NCI-H1105 (cell line): ENCODE measurements around the gene MLXIP.

ENCODE experiments used
- DNase-seq: peaks from one replicate; lab custom pipeline; 2025; lab: John Stamatoyannopoulos, UW

Gene MLXIP

DNA sequence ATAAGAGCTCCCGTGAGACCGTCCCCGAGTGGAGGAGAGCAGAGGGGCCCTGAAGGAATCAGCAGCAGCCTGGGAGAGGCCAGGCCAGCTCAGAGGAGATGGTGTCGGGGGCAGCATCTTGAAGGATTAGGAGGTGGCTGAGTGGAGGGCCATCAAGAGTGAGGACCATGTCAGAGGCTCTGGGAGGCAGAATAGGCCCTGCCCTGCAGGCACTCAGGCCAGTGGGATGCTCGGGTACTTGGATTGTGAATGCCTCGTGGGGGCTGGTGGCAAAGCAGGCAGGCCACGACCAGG, 47.7 kb downstream of the MLXIP start:
- DNase-seq = no peak

DNA sequence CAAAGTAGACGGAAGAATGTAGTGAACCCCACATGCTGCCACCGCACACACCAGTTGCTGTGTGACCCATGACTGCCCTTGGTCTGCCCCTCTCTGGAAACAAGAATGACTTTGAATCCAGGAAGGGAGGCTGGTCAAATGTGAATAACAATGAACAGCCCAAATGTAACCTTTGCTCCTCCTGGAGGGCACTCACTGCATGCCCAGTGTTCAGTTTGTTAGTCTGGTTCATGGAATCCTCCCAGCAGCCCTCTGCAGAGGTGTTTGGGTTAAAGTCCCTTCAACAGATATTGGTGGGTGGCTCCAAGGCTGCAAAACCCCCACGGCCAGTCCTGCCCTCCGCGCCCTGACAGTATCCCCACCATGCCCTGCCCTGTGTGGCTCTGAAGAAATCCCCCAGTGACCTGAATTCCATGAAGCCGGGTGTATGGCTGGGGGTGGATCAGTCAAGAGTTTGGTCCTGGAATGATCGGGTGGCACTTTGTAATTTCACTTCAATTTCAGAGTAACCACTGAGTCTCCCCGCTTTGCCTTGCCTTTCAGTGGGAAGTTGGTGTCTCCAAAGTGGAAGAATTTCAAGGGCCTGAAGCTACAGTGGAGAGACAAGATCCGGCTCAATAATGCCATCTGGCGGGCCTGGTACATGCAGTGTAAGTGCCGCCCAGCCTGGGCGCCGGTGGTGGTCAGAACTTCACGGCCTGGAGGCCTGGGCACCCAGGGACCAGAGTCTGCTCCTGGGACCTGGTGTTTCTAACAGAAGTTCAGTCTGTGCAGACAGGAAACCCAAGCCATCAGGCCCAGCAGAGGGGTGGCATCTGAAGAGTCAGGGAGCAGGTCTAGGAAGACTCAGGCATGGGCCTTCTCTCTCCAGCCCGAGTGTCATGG, 48.4 kb downstream of the MLXIP start:
- DNase-seq = no peak

DNA sequence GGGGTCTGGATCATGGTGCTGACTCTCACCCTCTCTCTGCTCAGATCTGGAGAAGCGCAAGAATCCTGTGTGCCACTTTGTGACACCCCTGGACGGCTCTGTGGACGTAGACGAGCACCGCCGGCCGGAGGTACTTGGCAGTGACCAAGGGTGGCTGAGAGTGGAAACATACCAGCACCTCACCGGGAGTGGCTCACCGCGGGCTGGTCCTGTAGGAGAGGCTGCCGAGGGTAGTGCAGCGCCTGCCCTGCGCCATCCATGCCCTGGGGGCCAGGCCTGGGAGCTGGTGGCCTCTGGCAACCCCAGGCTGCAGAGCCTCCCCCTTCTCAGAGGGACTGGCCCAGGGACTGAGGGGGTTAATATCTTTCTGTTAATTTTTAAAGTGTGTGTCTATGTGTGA, 49.3 kb downstream of the MLXIP start:
- no peak for DNase-seq

DNA sequence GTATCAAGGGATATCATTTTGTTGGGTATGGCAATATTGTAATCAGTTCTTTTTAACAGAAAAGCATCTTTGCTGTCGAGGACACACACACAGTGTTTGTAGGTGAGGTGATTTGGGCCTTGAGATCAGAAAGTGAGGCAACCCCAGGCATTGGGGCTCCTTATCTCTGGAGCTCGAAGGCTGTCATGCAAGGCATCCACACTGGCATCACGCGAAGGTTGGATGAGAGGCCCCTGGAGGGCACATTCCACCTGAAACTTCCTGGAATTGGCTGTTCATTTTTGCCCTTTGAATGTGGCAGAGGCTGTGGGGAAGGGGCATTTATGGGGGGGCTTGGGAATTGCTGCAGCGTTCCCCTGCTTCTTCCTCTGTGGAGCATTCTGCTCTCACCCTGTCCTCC, 49.9 kb downstream of the MLXIP start:
- no peak for DNase-seq

DNA sequence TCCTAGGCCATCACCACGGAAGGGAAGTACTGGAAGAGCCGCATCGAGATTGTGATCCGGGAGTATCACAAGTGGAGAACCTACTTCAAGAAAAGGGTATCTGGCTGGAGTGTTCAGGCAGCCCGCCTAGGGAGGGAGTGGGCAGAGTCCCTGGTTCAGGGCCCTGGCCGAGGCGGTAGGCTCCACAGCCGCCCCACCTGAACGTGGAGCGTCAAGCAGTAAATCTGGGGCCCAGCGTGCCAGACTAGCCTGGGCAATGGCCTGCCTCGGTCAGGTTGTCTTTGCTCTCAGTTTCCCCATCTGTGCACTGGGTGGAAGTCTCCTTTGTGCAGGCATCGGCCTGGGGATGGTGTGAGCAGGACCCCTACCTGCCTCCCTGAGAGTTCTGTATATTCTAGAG, 50.6 kb downstream of the MLXIP start:
- DNase-seq = no peak

DNA sequence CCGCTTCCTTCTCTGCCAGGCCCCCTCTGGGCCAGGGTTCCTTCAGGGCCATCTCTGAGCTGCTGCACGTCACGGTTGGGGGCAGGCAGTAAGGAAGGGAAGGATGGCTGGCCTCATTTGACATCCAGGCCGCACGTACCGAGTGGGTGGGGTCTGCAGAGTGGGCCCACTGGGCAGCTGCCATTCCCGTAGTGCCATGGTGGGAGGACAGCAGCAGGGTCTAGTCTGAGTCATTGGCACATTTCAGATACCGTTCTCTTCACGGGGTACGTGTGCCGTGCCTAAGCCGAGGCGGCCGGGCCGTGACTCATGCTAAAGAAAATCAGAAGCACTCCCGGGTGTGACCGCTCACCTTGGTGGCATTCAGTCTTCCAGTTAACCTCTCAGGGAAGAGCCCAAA, 51.6 kb downstream of the MLXIP start:
- DNase-seq = no peak

DNA sequence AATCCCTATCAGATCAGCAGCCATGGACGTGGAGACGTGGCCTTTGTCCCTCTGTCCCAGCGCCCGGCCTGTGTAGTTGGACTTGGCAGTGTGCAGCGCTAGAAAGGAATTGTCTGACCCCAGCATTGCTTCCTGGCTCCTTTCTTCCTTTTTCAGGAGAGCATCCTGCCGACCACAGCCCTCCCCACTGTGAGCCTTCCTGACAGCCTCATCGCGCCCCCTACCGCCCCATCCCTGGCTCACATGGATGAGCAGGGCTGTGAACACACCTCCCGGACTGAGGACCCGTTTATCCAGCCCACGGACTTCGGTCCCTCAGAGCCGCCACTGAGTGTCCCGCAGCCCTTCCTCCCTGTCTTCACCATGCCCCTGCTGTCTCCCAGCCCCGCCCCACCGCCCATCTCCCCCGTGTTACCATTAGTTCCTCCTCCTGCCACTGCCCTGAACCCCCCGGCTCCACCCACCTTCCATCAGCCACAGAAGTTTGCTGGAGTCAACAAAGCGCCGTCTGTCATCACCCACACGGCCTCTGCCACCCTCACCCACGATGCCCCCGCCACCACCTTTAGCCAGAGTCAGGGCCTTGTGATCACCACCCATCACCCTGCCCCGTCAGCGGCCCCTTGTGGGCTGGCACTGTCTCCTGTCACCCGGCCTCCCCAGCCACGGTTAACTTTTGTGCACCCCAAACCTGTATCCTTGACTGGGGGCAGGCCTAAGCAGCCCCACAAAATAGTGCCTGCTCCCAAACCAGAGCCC, 54.8 kb downstream of the MLXIP start:
- no peak for DNase-seq

DNA sequence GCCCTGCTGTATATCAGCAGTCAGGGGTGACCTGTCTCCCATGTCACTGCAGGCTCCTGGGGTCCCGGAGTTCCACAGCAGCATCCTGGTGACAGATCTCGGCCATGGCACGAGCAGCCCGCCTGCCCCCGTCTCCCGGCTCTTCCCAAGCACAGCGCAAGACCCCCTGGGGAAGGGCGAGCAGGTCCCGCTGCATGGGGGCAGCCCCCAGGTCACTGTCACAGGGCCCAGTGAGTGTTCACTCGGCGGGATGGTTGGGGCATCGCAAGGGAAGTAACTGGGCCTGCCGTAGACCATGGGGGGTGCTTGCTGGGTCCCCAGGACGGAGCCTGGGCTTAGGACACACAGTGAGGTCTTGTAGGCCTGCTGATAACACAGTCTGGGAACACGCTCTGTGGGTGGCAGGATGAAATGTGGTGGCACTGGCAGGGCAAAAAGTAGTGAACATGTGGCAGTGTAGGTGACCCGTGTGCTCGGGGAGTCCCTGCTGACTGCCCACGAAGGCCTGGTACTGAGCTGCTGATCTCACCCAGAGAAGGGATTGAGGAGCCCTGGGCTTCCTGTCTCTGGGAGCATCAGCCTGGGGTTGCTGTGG, 57.0 kb downstream of the MLXIP start:
- no peak for DNase-seq

DNA sequence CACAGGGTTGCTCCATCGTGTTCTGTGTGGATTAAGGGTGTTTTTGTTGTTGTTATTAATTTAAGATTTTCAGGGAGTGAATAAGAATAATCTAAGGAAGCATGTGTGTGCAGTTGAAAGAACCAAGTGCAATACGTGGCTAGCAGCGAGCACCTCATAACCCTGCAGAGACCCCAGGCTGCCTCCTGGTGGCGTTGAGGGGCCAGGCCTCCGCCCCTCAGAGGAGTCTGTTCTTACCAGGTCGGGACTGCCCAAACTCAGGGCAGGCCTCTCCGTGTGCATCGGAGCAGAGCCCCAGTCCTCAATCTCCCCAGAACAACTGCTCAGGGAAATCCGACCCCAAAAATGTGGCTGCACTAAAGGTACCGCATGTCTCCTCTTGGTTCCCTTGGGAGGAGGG, 58.7 kb downstream of the MLXIP start:
- no peak for DNase-seq

DNA sequence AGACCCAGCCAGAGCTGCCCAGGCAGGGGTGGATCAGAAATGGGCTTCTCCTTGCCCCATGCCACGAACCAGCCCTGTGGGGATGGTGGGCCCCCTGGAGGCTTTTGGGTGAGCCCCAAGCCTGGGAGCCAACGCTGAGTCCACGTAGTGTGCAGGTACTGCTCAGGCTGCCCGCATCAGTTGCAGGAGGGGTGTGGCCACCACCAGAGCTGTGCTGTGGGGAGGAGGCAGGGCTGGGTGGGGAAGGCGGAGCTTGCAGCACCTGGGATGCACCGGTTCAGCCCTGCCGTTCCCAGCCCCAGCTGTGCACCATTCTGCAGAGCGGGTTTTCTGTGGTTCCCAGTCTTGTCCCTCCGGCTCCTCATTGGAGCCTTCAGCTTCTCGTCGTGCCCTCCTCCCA, 59.1 kb downstream of the MLXIP start:
- no peak for DNase-seq

DNA sequence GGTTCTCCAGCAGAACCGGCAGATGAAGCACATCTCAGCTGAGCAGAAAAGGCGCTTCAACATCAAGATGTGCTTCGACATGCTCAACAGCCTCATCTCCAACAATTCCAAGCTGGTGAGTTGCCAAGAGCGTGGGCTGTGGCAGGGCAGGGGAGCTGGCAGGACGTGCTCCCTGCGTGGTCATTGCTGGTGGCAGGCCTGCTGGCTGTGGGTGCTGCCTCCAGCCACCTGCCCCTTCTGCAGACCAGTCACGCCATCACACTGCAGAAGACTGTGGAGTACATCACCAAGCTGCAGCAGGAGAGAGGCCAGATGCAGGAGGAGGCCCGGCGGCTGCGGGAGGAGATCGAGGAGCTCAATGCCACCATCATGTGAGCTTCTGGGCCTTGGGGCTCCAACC, 59.6 kb downstream of the MLXIP start:
- no peak for DNase-seq

DNA sequence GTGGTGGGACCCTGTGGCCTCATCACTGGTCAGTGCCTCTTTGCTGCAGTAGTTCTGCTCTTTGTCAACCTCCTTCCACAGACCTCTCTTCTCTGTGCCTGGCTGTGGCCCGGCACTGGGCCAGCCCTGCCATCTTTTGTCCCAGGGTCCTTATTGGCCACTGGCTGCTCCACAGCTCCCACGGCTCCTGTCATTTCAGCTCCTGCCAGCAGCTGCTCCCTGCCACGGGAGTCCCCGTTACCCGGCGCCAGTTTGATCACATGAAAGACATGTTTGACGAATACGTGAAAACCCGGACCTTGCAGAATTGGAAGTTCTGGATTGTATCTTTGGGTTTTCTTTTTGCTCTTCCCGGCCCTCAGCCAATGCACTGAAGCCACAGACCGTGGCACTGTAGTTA, 60.1 kb downstream of the MLXIP start:
- no peak for DNase-seq

DNA sequence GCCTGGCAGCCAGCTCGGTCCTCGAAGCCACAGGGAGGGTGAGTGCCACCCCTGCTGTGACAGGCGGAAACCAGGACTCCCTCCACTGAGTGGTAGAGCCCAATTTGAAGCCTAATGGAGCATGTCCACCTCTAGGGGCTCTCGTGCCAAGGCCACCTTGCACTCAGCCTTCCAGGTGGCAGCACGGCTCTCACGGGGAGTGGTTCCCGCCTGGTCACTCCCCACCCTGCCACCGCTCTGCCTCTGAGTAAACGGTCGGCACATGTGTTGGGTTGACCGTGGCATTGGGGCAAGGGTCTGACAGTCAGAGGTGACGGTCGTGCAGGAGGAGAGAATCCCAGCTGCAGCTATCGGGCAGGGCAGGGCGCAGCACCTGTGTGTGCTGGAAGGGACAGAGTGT, 60.7 kb downstream of the MLXIP start:
- DNase-seq = no peak

DNA sequence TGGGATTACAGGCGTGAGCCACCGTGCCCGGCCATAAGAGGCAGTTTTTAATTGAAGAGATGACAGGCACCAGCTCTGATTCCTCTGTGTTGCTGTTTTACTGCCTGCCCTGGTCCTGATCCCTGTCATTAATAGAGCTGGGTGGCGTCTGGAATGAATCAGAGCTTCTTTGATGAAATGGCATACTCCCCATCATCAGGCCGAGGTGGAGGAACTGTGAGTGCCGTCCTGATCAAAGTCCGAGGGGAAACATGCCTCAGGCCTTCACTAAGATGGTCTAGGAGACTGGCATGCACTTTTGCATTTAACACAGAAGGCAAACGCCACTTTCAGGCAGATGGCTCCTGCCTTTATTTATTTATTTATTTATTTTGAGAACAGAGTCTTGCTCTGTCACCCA, 61.4 kb downstream of the MLXIP start:
- no peak for DNase-seq

DNA sequence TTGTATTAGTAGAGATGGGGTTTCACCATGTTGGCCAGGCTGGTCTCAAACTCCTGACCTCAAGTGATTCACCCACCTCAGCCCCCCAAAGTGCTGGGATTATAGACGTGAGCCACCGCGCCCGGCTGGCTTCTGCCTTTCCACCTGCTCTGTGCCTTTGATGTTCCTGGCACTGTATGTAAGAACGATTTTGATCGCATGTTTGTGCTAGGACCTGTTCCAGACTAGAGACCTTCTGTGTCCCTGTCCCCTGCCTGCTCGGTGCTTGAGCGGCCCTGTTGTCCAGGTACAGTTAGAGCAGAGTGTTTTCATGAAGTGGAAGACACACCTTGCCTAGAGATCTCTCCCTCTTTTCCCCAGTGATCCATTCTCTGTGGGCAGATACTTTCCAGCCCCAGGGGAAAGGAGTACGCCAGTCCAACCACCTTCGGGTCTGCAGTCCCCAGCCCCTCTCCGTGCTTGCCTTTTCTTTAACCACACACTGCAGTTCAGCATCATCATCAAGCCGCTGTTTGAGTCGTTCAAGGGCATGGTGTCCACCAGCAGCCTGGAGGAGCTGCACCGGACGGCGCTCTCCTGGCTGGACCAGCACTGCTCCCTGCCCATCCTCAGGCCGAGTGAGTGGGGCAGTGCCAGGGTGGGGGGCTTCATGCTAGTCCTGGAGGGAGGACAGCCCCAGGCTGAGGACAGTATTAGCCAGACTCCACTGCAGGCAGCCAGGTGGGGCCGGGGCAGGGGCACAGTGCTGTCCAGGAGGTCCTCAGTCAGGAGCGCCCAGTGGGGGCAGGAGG, 62.1 kb downstream of the MLXIP start:
- no peak for DNase-seq

DNA sequence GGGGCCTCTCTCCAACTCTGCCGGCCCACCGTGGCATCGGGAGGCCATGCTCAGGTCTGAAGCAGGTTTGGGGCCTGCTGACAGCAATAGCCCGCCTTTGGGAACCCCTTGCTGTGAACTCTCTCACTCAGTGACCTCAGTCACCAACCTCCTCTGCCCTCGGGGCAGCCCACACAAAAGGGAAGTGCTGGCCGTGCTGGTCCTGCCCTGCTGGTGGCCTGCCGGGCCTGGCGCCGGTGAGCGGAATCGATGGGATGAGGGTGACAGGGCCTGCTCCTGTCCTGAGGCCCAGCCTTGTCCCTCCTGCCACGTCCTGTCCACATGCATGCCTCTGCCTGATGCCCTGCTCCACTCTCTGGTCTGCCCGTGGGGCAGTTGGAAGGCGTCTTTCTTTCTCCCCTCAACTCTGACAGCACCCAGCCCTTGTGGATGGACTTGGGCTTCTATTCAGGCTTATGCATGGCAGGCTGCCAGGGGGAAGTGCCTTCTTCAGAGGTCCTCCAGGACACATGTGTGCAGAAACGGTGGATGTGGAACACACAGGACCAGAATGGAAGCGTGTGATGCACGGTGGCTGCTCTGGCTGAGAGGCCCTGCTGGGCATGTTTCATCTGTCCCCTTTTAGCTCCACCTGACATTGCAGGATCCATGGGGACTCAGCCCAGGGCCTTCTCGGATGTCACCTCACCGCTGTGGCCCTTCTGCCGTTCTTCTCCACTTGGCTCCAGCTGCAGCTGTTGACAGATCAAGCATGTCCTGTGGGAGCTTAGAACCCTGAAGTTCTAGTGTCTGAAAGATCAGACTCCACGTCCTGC, 63.6 kb downstream of the MLXIP start:
- DNase-seq = no peak

DNA sequence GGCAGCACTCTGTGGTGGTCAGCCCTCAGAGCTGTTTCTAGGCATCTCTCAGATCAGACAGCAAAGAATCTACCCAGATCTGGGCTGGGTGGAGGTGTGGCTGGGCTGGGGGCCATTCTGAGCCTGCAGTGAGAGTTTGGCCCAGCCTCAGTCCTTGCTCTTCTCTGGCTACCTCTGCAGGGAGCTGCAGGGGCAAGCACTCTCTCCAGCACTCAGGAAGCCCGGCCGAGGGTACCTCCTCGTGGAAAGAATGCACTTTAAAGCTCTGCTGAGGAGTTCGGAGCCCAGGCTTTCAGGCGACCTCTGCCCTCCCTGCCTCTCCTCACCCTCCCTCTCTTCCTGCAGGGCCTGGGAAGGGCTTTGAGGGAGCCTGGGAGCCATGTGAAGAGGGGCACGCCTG, 64.3 kb downstream of the MLXIP start:
- no peak for DNase-seq

DNA sequence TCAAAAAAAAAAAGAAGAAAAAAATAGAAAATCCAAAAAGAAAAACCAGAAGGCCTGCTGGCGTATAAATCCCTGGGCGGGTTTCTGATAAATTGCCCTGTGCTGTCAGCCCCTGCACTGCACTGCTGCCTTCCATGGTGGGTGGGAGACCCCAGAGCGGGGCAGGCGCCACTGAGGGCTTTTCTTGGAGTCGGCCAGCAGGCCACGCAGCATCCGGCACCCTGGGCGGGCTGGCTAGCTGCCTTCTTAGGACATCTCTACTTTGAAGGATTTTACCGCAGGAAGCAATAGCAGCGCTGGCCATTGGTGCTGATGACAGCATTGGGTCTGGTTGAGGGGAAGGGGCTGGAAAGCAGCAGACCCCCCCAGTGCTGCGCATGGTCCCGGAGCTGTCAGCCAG, 66.3 kb downstream of the MLXIP start:
- no peak for DNase-seq

DNA sequence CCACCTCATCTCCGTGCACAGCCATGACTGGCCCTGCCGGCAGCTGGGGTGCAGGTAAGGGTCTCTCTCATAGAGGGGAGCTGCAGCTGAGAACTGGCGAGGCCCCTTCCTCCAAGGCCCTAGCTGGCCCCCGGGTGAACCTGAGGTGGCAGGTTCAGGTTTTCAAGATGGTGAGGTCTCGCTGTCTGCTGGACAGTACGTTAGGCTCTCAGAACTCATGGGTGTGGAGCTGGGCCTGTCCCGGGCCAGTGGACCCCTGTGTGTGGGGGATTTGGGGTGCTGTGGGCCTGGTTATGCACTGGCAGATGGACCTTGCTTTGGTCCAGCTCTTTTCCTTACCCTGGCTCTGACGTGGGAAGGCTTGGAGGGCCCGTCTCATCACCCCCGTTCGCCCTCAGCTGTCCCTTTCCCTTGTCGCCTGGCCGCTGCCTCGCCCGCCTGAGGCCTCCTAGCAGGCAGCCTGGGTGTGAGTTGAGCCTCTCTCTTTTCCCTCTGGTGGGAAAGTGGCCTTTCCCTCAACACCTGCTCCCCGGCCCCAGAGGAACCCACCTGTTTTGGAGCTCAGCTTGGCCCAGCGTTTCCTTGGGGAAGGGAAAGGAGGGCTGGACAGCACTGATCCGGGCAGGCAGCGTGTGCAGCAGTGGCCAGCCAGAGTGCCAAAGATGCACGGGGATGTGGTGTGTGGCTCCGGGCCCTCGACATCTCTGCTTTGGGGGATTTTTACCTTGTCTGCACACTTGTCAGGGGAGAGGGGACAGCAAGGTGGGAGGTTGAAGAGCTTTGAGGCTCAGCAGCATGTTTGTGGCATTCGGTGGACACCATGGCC, 67.2 kb downstream of the MLXIP start:
- DNase-seq = no peak

DNA sequence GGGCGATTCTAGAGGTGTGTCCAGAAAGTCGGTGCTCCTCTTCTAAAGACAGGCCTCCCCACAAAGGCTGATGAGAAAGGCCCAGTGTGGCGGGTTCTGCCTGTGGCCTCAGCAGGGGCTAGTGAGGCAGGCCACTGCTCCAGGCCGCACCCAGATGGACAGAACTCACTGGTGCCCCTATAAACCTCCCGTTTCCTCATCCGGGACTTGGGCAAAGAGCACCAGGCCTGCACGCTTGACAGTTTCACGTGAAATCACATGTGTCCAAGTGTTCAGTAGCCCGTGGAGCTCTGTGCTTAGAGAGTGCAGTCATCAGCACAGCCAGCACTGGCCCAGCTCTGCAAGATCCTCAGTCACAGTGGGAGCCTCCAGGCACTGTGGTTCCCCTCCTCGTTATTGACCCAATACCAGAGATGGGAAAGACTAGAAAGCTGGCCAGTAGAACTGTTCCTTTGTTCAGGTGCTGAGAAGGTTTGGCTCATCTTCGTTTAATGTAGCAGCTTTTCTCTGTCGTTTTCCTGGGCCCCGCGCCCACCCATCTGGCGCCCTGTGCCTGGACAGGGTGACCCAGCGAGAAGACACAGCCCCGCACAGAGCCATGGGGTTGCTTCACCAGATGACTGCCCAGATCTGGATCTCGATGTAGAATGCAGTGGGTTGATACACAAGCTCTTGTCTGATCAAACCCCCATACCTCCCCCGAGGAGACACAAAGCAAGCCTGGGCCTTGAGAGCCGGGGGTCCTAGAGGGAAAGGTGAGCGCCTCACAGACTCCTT, 69.1 kb downstream of the MLXIP start:
- no peak for DNase-seq
